Measurements from ENCODE around the gene RAPGEF6.

RAPGEF6 gene

DNA sequence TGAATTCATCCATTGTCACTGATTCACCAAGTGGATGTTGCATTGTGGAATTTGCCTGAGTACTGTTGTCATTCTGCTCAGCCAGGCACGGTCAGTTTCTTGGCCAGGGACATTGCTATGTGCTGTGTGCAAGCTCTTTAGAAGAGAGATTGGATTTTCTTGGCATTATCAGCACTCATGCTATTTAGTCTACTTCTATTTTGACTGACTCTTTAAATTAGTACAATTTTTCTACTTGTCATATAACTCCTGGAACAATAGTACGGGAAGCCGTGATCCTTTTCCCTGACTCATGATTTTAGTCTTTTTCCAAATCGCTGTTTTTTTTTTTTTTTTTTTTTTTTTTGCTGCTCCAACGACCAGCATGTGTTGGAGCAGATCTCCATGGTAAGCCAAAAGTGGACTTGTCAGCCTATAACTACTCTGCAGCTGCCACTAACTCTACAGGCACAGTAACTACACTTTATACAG, 241.5 kb downstream of the RAPGEF6 start:
- H3K4me2 ChIP-seq (ENCODE audit: insufficient read depth, low read length): no peak overlapping the region
- TF ChIP-seq EZH2 (IDR thresholded peaks at IDR 0.05; ENCODE audit: borderline replicate concordance, low read depth, low read length, severe bottlenecking): no peak
- TF ChIP-seq, protein P1, sequence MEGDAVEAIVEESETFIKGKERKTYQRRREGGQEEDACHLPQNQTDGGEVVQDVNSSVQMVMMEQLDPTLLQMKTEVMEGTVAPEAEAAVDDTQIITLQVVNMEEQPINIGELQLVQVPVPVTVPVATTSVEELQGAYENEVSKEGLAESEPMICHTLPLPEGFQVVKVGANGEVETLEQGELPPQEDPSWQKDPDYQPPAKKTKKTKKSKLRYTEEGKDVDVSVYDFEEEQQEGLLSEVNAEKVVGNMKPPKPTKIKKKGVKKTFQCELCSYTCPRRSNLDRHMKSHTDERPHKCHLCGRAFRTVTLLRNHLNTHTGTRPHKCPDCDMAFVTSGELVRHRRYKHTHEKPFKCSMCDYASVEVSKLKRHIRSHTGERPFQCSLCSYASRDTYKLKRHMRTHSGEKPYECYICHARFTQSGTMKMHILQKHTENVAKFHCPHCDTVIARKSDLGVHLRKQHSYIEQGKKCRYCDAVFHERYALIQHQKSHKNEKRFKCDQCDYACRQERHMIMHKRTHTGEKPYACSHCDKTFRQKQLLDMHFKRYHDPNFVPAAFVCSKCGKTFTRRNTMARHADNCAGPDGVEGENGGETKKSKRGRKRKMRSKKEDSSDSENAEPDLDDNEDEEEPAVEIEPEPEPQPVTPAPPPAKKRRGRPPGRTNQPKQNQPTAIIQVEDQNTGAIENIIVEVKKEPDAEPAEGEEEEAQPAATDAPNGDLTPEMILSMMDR (IDR thresholded peaks at IDR 0.05; ENCODE audit: borderline replicate concordance, extremely low read depth, low read length, poor library complexity, severe bottlenecking): no peak
- peaks cover 77% of the 10 kb centered on the region for H3K36me3 ChIP-seq (ENCODE audit: insufficient read depth, low read length)
- H3K9ac ChIP-seq (ENCODE audit: low read depth, low read length): no peak overlapping the region
- no peak overlapping the region for H3K4me3 ChIP-seq (ENCODE audit: low read depth in 1 of 2, low read length in 2 of 2)
- H3K27ac ChIP-seq (ENCODE audit: low read length): no peak overlapping the region
- ATAC-seq (ENCODE audit: insufficient read depth, low read depth): no peak
- H3K27me3 ChIP-seq (ENCODE audit: insufficient read depth, low read length, poor library complexity): no peaks in the 10 kb centered on the region
- no peaks in the 10 kb centered on the region for H3K9me3 ChIP-seq (ENCODE audit: insufficient read depth, low read length, severe bottlenecking)
- DNase-seq: no peak
- H3K4me1 ChIP-seq (ENCODE audit: insufficient read depth, low read length): no peaks in the 10 kb centered on the region
- H3K79me2 ChIP-seq (ENCODE audit: insufficient read depth, low read length): no peaks in the 10 kb centered on the region
- H4K20me1 ChIP-seq (ENCODE audit: insufficient read depth, low read length): no peaks in the 10 kb centered on the region
- H2AFZ ChIP-seq (ENCODE audit: low read depth, low read length): no peak overlapping the region

DNA sequence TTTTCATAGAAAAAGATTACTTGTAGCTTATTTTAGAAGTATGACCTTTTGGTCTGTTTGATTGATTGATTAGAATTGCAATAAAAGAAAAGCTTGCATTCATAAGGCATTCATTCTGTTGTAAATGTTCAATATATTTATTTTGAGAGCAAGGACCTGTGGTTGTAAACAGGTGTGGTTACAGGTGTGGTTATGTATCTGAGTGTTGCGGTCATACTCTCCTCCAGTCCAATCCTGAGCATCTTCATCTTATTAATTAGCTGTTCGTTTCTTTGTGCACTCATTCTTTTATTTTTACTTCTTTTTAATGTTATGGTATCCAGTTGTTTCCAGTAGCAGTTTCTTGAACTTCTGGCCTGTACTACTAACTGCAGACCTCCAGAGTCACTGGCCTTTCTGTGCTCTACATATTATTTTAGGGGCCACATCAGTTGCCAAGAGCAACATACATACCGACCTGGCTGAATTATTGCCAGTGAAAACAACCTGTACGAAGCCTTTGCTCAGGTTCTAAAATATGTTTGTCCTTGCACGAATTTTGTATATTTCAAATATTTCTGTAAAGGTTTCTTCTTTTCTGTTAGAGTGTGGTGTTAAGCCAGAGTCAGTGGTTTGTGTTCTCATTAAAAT, 242.4 kb downstream of the RAPGEF6 start:
- ATAC-seq (ENCODE audit: insufficient read depth, low read depth) (no peak), DNase-seq (no peak)
- Histone ChIP-seq H3K4me2 (ENCODE audit: insufficient read depth, low read length) (no peak overlapping the region), H3K27me3 (ENCODE audit: insufficient read depth, low read length, poor library complexity) (no peaks in the 10 kb centered on the region), H3K9ac (ENCODE audit: low read depth, low read length) (no peak overlapping the region), H3K36me3 (ENCODE audit: insufficient read depth, low read length) (peaks cover 76% of the 10 kb centered on the region), H3K27ac (ENCODE audit: low read length) (no peak overlapping the region), H3K4me1 (ENCODE audit: insufficient read depth, low read length) (no peaks in the 10 kb centered on the region), H2AFZ (ENCODE audit: low read depth, low read length) (no peak overlapping the region), H3K4me3 (ENCODE audit: low read depth in 1 of 2, low read length in 2 of 2) (no peak overlapping the region), H3K79me2 (ENCODE audit: insufficient read depth, low read length) (no peaks in the 10 kb centered on the region), H4K20me1 (ENCODE audit: insufficient read depth, low read length) (no peaks in the 10 kb centered on the region), H3K9me3 (ENCODE audit: insufficient read depth, low read length, severe bottlenecking) (no peaks in the 10 kb centered on the region)
- TF ChIP-seq EZH2 (IDR thresholded peaks at IDR 0.05; ENCODE audit: borderline replicate concordance, low read depth, low read length, severe bottlenecking): no peak
- TF ChIP-seq, protein P1 (IDR thresholded peaks at IDR 0.05; ENCODE audit: borderline replicate concordance, extremely low read depth, low read length, poor library complexity, severe bottlenecking): no peak

DNA sequence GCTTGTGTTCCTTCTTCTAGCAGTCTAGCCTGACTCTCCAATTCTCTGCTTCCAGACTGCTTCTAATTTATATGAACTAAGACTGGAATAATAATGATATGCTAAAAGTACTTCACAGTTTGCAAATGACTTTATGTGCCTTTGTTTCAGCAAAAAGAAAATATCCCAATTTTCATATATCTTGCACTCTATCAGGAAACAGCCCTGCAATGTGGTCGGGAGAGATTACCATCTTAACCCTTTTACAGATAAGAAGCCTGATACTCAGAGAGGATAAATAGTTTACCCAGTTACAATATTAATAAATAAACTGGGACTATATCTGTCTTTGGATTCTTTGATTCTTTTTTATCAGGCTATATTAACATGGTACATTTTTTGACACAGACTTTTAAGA, 245.2 kb downstream of the RAPGEF6 start:
- TF ChIP-seq, protein P1 (IDR thresholded peaks at IDR 0.05; ENCODE audit: borderline replicate concordance, extremely low read depth, low read length, poor library complexity, severe bottlenecking): no peak
- TF ChIP-seq EZH2 (IDR thresholded peaks at IDR 0.05; ENCODE audit: borderline replicate concordance, low read depth, low read length, severe bottlenecking): no peak
- Histone ChIP-seq H3K79me2 (ENCODE audit: insufficient read depth, low read length) (peaks cover 6% of the 10 kb centered on the region; the same call in 1 of the 2 replicates), H3K4me2 (ENCODE audit: insufficient read depth, low read length) (no peak overlapping the region), H3K27me3 (ENCODE audit: insufficient read depth, low read length, poor library complexity) (no peaks in the 10 kb centered on the region), H3K36me3 (ENCODE audit: insufficient read depth, low read length) (peaks cover 84% of the 10 kb centered on the region), H4K20me1 (ENCODE audit: insufficient read depth, low read length) (no peaks in the 10 kb centered on the region; the same call in 1 of the 2 replicates), H3K27ac (ENCODE audit: low read length) (no peak overlapping the region), H3K9ac (ENCODE audit: low read depth, low read length) (no peak overlapping the region), H3K4me3 (ENCODE audit: low read depth in 1 of 2, low read length in 2 of 2) (no peak overlapping the region), H3K9me3 (ENCODE audit: insufficient read depth, low read length, severe bottlenecking) (no peaks in the 10 kb centered on the region), H3K4me1 (ENCODE audit: insufficient read depth, low read length) (no peaks in the 10 kb centered on the region), H2AFZ (ENCODE audit: low read depth, low read length) (no peak overlapping the region)
- DNase-seq: no peak
- no peak for ATAC-seq (ENCODE audit: insufficient read depth, low read depth)

Measured in DND-41 (cell line).